Activated CD4-positive, alpha-beta T cell treated with anti-CD3 and anti-CD28 coated beads for 36 hours (primary cell): Measurements from ENCODE around the gene RGS1. TPM values are rescaled to one million over a fixed set of nuclear protein-coding genes. Genes with fewer than 3 reads are reported as not detected.
"Not testable (repeated sequence)": the region's sequence is repeated elsewhere in the genome, so short reads cannot be mapped to it uniquely, and the experiment has no call there.

ENCODE experiments used
- ATAC-seq: fragments of 200-7000 bp; cut with Tn5 transposase; one replicate; pipeline ENCODE4 v1.10.0; 2021; ENCODE audit warnings: mild to moderate bottlenecking, moderate library complexity
- CTCF ChIA-PET: fragments of 350-600 bp; sonication (Branson Sonifier 250); formaldehyde crosslinking; loops from one replicate; lab custom pipeline; 2021; ENCODE audit warnings: antibody characterized with exemption; lab: Charles Lee
- POLR2A ChIA-PET: fragments of 350-600 bp; sonication (Branson Sonifier 250); formaldehyde crosslinking; loops from one replicate; lab custom pipeline; 2021; ENCODE audit warnings: antibody characterized with exemption, inconsistent platforms; lab: Charles Lee
- DNase-seq: peaks from one replicate; pipeline ENCODE4 v3.0.0-alpha.2; 2020
- H3K27ac Mint-ChIP-seq: one replicate; pipeline ENCODE4 v1.8.0; 2021; ENCODE audit warnings: mixed read lengths
- H3K27me3 Mint-ChIP-seq: one replicate; pipeline ENCODE4 v1.8.0; 2021; ENCODE audit warnings: mixed read lengths
- H3K36me3 Mint-ChIP-seq: one replicate; pipeline ENCODE4 v1.8.0; 2021; ENCODE audit warnings: low read depth, mixed read lengths
- H3K4me1 Mint-ChIP-seq: one replicate; pipeline ENCODE4 v1.8.0; 2021; ENCODE audit warnings: mixed read lengths
- H3K4me3 Mint-ChIP-seq: one replicate; pipeline ENCODE4 v1.8.0; 2021; ENCODE audit warnings: mild to moderate bottlenecking, moderate library complexity, mixed read lengths
- H3K9me3 Mint-ChIP-seq: one replicate; pipeline ENCODE4 v1.8.0; 2021; ENCODE audit warnings: low read depth, mixed read lengths
- intact Hi-C, 2 experiments: fragments of 100-400 bp; cut with DNase I in 1 of 2; cut with micrococcal nuclease in 1 of 2; formaldehyde crosslinking; loops; one replicate each; pipeline versions ENCODE4 v1.14.2 to v1.15.1; 2022 to 2024; cut with DNase I, micrococcal nuclease
- total RNA-seq, 2 experiments: library from RNA; stranded (reverse); gene quantifications; one replicate each; pipeline ENCODE4 v1.2.3, GENCODE V29; 2021

RGS1 gene, protein sequence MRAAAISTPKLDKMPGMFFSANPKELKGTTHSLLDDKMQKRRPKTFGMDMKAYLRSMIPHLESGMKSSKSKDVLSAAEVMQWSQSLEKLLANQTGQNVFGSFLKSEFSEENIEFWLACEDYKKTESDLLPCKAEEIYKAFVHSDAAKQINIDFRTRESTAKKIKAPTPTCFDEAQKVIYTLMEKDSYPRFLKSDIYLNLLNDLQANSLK
- 10 to 100 TPM; 12.0 to 13.6 TPM for total RNA-seq

DNA sequence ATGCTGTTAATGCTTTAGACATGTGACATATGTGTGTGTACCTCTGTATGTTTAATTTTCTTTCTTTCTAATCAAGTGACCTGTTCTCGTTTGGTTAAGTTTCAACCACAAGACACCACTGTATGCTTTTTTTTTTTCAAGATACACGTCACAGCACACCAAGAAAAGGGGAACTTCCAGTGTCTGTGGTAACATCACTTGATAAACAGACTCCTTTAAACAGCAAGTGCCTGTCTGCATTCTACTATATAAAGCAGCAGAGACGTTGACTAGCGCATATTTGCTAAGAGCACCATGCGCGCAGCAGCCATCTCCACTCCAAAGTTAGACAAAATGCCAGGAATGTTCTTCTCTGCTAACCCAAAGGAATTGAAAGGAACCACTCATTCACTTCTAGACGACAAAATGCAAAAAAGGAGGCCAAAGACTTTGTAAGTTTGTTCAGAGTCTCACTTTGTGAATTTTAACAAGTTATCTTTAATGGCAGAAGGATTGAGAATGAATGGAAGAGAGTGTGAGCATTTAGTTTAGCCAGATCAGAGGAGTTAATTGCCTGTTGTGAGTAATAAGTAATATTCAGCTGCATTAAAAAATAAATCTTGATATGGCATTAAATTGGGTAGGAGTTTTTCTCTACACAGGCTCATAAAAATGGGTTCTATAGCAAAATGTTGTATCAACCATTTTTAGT is at the start of gene RGS1:
TSS of gene RGS1 (plus strand) at position 275 of the 691 bp plus-strand sequence. CDS start at position 295, 20 bp downstream.
- intact Hi-C loops = loop anchor here (1.0 to 10.0 kb wide), 9 partner anchors 24 to 549 kb away; partner anchors contain the start of genes CDC73 (in 1 of the 2) and RGS2 (in 1 of the 2)
- Mint-ChIP-seq H3K9me3 (no peaks in the 10 kb centered on the region), H3K4me3 (peak within 1 kb of the TSS; percentile 76), H3K36me3 (peaks cover 19% of the 10 kb centered on the region), H3K4me1 (peaks cover 81% of the 10 kb centered on the region), H3K27ac (peak within 1 kb of the TSS; percentile 92), H3K27me3 (no peaks in the 10 kb centered on the region)
- POLR2A ChIA-PET = no interaction called here
- DNase-seq (peak; percentile 55), ATAC-seq (peak; percentile 83)
- CTCF ChIA-PET = no interaction called here

DNA sequence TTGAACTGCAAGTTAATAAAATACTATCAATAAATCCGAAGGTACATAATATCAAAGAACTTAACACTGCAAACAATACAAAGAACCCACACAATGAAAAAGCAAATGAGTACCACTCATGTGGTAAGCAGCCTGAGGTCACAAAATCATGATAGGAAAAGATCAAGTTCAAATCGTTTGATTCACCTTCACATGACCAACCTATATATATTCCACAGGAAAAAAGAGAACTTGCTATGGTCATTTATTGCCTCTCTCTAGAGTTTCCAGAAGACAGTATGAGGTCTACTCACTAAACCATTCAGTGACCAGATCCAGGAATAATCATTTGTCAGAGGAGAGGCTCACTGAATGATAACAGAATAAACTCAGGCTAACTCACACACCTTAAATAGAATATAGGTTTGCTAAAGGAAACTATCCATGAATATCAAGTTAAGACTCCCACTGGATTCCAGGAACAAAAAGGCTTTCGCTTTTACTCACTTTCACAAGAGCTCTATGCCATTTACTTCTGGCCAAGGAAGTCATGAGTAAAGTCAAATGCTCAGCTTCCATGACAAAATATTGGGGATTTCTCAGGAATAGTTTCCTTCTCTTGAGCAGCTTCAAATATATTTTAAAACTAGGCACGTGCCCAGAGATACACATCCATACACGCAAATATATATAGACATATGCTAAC is 48.3 kb upstream of the RGS1 start:
- Mint-ChIP-seq H3K4me1 (peaks cover 24% of the 10 kb centered on the region), H3K9me3 (peaks cover 2% of the 10 kb centered on the region), H3K27me3 (no peaks in the 10 kb centered on the region), H3K4me3 (no peak overlapping the region), H3K36me3 (peaks cover 2% of the 10 kb centered on the region), H3K27ac (no peak overlapping the region)
- CTCF ChIA-PET = no interaction called here
- DNase-seq = no peak
- POLR2A ChIA-PET = no interaction called here
- intact Hi-C loops = no loop called here
- no peak for ATAC-seq

DNA sequence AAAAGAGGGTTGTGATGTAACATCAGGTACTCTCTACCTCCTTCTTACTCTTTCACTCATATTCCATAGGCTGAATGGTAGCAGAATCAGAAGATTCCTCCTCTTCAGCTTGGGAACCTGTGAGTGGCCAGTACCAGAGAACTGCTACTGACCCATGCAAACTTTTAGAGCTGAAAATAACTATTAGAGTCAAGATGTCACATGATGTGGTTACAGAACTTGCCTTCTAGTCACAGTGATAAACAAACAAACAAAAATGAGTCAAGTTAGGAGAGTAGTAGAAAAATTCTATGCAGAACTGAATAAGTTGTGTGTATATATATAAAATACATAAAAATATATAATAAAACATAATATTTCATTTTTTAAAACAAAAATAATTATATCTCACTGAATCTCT is 47.6 kb upstream of the RGS1 start:
- H3K27me3 Mint-ChIP-seq = no peaks in the 10 kb centered on the region
- H3K4me3 Mint-ChIP-seq = no peak overlapping the region
- DNase-seq = no peak
- peaks cover 2% of the 10 kb centered on the region for H3K36me3 Mint-ChIP-seq
- CTCF ChIA-PET = interaction anchor here (1.5 kb wide), 1 partner anchor 50 kb away, joined by 3 read pairs; no protein-coding TSS in a partner anchor
- POLR2A ChIA-PET = no interaction called here
- H3K4me1 Mint-ChIP-seq = peaks cover 22% of the 10 kb centered on the region
- H3K9me3 Mint-ChIP-seq = peaks cover 3% of the 10 kb centered on the region
- no peak for ATAC-seq
- H3K27ac Mint-ChIP-seq = no peak overlapping the region
- intact Hi-C loops = no loop called here

DNA sequence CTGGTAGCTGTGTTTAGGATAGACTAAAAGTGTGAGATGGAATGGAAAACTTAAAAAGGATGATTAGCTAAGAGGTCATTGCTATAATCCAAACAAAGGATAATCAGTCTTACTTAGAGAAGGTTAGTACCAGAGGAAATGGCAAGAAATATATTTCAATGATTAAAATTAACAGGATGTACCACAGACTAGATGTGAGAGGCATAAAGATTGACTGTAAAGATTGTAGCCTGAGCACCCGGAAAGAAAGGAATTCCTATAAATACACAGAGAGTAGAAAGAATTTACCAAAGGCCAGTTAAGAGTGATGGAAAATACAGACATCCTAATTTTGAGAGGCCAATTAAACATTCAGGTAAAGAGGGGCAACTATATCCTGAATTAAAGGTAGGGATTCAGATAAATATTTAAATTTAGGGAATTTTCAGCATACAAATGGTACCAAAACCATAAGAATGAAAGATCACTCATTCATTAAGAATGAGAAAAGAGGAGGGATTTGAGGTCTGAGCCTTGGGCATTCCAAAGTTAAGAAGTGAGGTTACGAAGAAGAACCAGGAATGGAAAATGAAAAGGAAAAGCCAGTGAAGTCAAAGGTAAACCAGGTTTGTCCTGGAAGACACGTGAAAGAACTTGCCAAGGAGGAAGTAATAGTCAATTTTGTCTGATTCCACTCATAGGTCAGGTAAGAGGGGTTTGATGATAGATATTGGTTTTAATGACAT is 46.4 kb upstream of the RGS1 start:
- Mint-ChIP-seq H3K4me3 (no peak overlapping the region), H3K27me3 (no peaks in the 10 kb centered on the region), H3K36me3 (peaks cover 2% of the 10 kb centered on the region), H3K4me1 (peaks cover 22% of the 10 kb centered on the region), H3K27ac (no peak overlapping the region), H3K9me3 (peaks cover 3% of the 10 kb centered on the region)
- intact Hi-C loops = no loop called here
- no peak for ATAC-seq
- CTCF ChIA-PET = interaction anchor here (1.3 to 1.5 kb wide), 2 partner anchors 11 to 52 kb away, joined by 3 to 4 read pairs; no protein-coding TSS in a partner anchor
- DNase-seq = no peak
- POLR2A ChIA-PET = no interaction called here

DNA sequence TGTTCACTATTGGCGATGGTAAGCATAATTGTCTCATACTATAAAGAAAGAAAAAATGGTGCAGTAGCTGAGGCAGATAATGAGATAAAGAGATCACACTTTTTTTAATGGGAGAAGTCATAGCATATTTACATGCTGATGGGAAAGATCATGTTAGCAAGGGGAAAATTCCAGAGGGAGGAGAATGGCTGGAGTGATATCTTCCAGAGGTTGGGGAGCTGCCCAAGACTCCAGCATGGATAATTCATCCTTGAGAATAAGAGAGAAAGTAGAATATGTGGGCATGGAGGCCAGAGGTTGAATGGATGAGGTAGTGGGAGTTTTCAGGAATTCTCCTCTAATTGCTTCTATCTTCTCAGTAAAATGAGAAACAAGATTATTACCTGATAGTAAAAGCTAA is 45.8 kb upstream of the RGS1 start:
- CTCF ChIA-PET = interaction anchor here (1.3 kb wide), 1 partner anchor 12 kb away, joined by 4 read pairs; no protein-coding TSS in a partner anchor
- no peak overlapping the region for H3K27ac Mint-ChIP-seq

DNA sequence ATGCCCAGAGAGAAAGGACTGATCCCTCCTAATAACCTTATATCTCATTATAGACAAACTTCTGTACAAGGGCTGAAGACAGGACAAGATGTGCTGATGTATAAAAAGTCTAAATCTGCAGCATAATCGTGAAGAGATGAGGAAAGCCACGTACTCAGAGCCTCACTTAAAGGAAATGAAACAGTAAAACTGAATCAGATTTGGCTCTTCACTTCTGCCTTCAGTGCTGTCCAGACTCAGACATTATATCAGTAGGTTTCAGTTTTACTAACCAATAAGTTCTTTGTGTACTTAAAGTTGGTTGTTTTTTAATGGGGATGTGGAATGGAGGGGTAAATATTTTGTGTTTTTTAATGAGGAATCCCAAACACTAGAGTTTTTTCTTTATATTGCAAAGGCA is 45.3 kb upstream of the RGS1 start:
- Mint-ChIP-seq H3K27ac (no peak overlapping the region), H3K9me3 (peaks cover 3% of the 10 kb centered on the region), H3K4me3 (no peak overlapping the region), H3K27me3 (no peaks in the 10 kb centered on the region), H3K36me3 (peaks cover 2% of the 10 kb centered on the region), H3K4me1 (peaks cover 20% of the 10 kb centered on the region)
- CTCF ChIA-PET = no interaction called here
- no peak for DNase-seq
- POLR2A ChIA-PET = no interaction called here
- peak; percentile 67 for ATAC-seq
- intact Hi-C loops = loop anchor here (1.0 to 2.0 kb wide), 2 partner anchors 13 kb away; no protein-coding TSS in a partner anchor

More for the DNA sequence above, 45.8 kb upstream of the RGS1 start:
- H3K27me3 Mint-ChIP-seq = no peaks in the 10 kb centered on the region
- POLR2A ChIA-PET = no interaction called here
- no peak for DNase-seq
- H3K36me3 Mint-ChIP-seq = peaks cover 2% of the 10 kb centered on the region
- H3K9me3 Mint-ChIP-seq = peaks cover 3% of the 10 kb centered on the region
- intact Hi-C loops = loop anchor here (1.0 to 2.0 kb wide), 2 partner anchors 13 kb away; no protein-coding TSS in a partner anchor
- peaks cover 20% of the 10 kb centered on the region for H3K4me1 Mint-ChIP-seq
- ATAC-seq = no peak
- no peak overlapping the region for H3K4me3 Mint-ChIP-seq

DNA sequence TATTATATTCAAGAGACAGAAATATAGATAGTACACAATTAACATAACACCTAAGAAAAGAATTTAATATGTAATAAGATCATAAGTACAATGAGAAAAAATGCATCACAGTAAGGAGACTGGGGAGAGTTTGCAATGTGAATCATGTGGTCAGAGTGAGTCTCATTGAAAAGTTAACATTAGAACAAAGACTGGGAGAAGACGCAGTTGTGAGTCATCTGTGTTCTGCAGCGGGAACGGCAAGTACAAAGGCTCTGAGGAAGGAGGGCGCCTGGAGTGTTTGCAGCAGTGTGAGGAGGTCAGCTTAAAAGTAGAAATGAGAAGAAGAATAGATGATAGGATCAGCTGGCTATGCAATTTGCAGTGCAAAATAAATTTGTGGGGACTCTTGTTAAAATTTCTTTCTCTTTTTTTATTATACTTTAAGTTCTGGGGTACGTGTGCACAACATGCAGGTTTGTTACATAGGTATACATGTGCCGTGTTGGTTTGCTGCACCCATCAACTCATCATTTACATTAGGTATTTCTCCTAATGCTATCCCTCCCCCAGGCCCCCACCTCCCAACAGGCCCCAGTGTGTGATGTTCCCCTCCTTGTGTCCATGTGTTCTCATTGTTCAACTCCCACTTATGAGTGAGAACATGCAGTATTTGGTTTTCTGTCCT is 44.4 kb upstream of the RGS1 start:
- CTCF ChIA-PET, H3K9me3 Mint-ChIP-seq: not testable (repeated sequence)
- intact Hi-C loops = loop anchor here in 1 of 2 experiments (1.0 to 2.0 kb wide), 2 partner anchors 8 to 14 kb away; no protein-coding TSS in a partner anchor

DNA sequence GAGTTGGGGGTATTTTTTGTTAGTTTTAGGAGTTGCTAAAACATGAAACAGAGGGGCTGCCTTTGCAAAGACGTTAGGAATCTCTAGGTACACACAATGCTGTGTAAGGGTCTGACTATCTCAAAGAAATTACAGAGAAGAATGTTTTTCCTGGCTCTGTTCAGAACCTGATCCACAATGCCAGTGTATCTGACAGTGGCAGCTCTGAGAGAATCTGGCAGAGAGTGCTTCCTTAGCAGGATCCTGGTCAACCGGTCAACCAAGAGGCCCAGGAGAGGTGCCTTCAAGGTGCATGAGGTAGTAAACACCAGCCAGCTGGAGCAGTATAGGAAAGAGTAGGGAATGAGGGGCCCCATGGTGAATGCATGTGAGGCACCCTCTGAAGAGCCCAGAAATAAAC is 40.9 kb upstream of the RGS1 start:
- ATAC-seq (no peak), DNase-seq (no peak)
- Mint-ChIP-seq H3K27ac (no peak overlapping the region), H3K9me3 (peaks cover 3% of the 10 kb centered on the region), H3K36me3 (peaks cover 6% of the 10 kb centered on the region), H3K4me1 (peaks cover 41% of the 10 kb centered on the region), H3K27me3 (no peaks in the 10 kb centered on the region), H3K4me3 (no peak overlapping the region)
- CTCF ChIA-PET = no interaction called here
- POLR2A ChIA-PET = no interaction called here
- intact Hi-C loops = loop anchor here in 1 of 2 experiments (5.0 kb wide), 1 partner anchor 43 kb away; the partner anchor contains the start of gene RGS1

More for the DNA sequence above, 44.4 kb upstream of the RGS1 start:
- peak; percentile 66 for DNase-seq
- H3K36me3 Mint-ChIP-seq, H3K27me3 Mint-ChIP-seq, POLR2A ChIA-PET, H3K4me3 Mint-ChIP-seq: not testable (repeated sequence)
- peak; percentile 96 for ATAC-seq
- peak overlapping the region; percentile 1 for H3K27ac Mint-ChIP-seq
- peaks cover 21% of the 10 kb centered on the region for H3K4me1 Mint-ChIP-seq

DNA sequence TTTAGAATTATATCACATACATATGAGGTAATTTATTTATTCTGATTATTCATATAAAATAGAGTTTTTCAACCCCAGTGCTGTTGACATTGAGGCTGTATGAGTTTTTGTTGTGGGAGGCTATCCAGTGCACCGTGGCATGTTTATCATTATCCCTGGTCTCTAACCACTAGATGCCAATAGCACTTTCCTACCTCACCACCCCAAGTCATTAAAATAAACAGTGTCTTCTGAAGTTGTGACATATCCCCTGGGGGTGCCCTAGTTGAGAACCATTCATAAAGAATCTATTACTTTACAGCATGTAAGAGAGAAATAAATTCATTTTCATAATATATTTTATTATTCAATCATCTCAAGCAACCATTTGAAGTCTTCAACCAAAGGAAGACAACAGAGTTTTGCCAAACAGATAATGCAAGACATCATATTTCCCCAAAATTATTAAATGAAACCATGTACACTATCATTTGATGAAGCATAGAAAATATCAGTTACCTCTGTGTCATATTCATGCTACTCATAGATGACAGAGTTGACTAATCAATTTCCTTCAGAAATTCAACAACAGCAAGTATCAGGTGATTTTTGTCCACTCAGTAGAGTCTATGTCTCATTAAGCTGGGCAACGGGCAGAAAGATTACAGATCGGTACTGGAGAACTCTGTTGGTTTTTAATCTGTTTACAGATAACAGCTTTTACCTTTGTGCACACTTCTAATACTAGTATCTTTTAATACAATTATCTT is 39.5 kb upstream of the RGS1 start:
- ATAC-seq = peak; percentile 60
- intact Hi-C loops = loop anchor here in 1 of 2 experiments (5.0 kb wide), 1 partner anchor 41 kb away; the partner anchor contains the start of gene RGS1

More for the DNA sequence above, 39.5 kb upstream of the RGS1 start:
- H3K27me3 Mint-ChIP-seq = no peaks in the 10 kb centered on the region
- ChIA-PET POLR2A (no interaction called here), CTCF (no interaction called here)
- H3K4me3 Mint-ChIP-seq = no peak overlapping the region
- H3K4me1 Mint-ChIP-seq = peaks cover 39% of the 10 kb centered on the region
- no peak overlapping the region for H3K27ac Mint-ChIP-seq
- no peak for DNase-seq
- peaks cover 6% of the 10 kb centered on the region for H3K36me3 Mint-ChIP-seq
- peaks cover 2% of the 10 kb centered on the region for H3K9me3 Mint-ChIP-seq
